ENCODE measurements around the gene ELOVL3.

DNA sequence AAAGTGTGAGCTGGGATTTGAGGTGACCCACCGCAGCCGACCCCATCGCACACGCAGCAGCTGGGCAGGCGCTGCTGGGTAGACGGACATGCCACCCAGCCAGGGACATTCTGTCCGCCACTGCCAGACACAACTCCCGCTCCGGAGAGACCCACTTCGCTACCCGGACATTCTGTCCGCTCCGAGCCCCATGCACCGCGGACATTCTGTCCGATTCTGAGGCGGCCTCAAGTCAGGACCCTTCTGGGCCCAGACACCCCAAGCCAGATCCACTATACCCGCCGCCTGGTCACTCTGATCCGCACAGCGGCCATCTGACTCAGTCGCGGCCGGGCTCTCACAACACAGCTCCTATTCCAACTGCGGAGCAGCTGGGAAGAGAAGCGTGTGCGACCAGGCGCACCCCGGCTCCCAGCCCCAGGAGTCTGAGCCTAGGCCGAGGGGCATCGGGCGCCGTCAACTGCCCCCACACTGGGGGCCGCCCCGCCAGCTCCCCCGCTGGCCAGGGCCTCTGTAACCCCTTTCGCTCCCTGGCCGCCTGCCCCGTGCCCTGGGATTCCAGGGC is 14.4 kb downstream of the ELOVL3 start:
- TF ChIP-seq POLR2AphosphoS5 (IDR thresholded peaks at IDR 0.05; ENCODE audit: low read depth, low read length) (no peak), SIN3A (IDR thresholded peaks at IDR 0.05; ENCODE audit: borderline replicate concordance, insufficient read depth, low read length) (no peak), FOXP2 (optimal IDR thresholded peaks at IDR 0.05; ENCODE audit: borderline replicate concordance, extremely low read depth, extremely low read length, insufficient read depth) (no peak), TAF1 (IDR thresholded peaks at IDR 0.05; ENCODE audit: borderline replicate concordance, insufficient read depth, low read length) (no peak)
- TF ChIP-seq, protein P1, sequence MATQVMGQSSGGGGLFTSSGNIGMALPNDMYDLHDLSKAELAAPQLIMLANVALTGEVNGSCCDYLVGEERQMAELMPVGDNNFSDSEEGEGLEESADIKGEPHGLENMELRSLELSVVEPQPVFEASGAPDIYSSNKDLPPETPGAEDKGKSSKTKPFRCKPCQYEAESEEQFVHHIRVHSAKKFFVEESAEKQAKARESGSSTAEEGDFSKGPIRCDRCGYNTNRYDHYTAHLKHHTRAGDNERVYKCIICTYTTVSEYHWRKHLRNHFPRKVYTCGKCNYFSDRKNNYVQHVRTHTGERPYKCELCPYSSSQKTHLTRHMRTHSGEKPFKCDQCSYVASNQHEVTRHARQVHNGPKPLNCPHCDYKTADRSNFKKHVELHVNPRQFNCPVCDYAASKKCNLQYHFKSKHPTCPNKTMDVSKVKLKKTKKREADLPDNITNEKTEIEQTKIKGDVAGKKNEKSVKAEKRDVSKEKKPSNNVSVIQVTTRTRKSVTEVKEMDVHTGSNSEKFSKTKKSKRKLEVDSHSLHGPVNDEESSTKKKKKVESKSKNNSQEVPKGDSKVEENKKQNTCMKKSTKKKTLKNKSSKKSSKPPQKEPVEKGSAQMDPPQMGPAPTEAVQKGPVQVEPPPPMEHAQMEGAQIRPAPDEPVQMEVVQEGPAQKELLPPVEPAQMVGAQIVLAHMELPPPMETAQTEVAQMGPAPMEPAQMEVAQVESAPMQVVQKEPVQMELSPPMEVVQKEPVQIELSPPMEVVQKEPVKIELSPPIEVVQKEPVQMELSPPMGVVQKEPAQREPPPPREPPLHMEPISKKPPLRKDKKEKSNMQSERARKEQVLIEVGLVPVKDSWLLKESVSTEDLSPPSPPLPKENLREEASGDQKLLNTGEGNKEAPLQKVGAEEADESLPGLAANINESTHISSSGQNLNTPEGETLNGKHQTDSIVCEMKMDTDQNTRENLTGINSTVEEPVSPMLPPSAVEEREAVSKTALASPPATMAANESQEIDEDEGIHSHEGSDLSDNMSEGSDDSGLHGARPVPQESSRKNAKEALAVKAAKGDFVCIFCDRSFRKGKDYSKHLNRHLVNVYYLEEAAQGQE (IDR thresholded peaks at IDR 0.05; ENCODE audit: insufficient read depth in 1 of 2, low read depth in 2 of 2, low read length in 2 of 2) = no peak
